NCI-H1105 (cell line): ENCODE results near the gene BIN1.

ENCODE experiments used
- DNase-seq: peaks from one replicate; lab custom pipeline; 2025; lab: John Stamatoyannopoulos, UW

The BIN1 gene

DNA sequence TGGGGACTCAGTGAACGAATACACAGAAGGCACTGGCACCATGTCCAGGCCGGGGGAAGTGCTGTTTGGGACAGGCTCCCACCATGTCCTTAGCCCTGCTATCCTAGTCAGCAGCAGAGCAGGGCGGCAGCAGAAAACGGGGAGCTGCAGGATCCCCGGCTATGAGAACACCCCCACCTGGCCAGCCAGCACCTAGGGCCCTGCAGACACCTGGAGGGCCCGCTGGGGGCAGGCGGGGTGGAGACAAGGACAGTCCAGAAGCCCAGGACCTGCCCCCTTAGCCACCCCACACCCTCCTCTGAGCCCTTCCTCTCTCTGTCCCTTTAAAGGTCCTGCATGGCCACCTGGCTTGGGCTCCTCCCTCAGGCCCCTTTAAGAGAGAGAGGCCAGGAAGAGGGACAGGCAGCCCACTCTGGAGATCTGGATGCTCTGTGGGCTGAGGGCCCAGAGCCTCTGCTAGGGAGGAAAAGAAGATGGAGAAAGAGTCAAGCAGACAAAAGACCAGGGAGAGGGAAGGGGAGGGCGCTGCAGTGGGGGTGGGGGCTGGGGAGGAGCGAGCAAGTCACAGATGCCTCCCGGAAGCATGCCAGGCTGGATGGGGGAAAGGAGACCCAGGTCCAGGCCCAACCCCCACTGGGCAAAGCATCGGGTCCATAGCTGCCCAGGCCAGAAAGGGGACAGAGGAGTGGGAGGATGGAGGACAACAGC is 48.6 kb downstream of the BIN1 start:
- no peak for DNase-seq

DNA sequence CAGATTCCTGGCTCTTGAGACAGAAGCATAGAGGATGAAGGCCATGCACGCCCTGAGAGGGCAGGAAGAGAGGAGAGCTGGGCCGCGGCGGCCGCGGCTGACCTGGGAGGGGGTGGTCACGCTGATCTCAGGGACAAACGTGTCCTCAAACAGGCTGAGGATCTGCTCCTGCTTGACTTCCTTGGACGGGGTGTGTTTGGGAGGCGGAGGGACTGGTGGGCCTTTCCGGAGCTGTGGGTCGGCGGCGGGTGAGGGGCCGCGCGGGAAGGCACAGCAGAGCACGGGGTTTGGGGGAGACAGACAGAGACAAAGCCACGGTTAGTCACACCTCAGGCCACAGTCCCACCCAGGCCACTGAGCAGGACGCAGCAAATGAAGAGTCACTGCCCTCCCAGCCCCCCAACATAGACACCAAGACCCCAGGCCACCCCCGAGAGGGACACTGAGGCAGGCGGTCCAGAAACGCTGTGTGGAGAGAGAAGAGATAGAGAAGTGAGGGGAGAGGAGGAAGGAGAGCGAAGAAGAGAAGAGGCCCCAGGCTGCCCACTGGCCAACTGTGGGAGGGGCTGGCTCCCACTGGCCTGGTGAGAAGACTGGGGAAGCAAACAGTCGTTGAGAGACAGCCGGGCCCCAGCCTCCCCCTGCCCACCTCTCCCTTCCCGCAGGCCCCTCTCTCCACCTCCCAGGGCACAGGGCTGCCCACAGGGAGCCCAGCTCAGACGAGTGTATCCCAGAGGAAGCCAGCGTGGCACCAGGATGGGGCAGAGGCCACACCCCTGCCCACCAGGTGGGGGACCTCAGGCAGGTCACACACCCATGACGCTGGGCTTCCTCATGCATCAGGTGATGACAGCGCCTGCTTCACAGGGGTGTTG is 49.3 kb downstream of the BIN1 start:
- no peak for DNase-seq

DNA sequence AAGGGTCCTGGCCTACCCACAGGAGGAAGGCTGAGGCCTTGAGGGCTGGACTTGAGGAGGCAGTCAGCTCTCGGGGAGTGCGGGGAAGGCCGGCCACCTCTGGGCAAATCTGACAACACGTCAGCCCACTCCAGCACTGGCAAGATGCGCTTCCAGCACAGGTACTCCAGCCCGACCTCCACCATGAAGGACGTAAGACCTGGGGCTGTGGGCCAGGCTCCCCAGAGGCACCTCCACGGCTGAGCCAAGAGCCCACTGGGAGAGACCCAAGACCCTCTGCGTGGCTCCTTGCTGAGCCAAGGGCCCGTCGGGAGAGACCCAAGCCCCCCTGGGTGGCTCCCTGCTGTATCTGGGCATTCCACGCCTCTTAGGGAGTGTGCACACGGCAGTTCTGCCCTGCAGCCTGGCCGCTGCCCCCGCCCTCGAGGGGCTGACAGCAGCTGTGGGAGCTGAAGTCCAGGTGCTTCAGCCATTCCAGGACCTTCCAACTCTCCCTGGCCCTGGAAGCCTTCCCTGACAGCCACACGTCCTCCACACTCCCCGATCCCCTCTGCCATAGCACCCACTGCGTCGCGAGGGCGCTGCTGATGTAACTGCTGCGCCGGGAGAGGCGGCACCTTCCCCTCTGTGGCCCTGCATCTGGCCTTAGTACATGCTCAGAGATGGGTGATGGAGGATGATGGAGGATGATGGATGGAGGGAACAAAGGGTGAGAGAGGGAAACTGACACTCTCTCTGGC is 50.2 kb downstream of the BIN1 start:
- DNase-seq, result no peak

DNA sequence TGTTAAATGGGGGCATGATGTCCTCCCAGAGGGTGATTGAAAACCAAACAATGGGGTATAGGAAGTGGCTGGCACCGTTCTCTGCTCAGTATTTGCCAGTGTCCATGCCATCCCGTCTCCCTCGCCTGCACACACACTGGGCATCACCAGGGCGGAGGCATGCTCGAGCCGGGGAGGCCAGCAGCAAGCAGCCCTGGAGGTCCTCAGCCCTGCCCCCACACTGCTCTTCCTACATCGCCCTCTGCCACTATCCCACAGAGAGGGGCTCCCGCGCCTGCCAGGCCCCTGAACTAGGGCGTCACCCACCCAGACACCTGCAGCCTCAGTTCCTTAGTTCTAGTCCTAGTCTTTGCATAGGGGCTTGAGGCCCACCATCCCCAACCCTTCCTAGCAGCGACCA is 50.9 kb downstream of the BIN1 start:
- DNase-seq, result no peak

DNA sequence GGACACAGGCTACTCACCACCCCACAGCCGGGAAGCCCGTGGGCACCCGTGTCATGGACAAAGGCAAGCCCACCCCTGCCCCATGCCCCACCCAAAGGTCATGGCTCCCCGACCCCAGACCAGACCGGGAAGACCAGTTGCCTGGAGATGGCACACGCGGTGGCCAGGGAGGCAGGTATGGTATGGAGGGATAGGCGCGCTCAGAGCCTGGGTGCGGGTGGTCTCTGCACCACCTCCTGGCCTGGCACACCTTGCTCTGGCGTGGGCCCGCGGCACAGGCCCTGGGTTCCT is 51.2 kb downstream of the BIN1 start:
- DNase-seq, result no peak

DNA sequence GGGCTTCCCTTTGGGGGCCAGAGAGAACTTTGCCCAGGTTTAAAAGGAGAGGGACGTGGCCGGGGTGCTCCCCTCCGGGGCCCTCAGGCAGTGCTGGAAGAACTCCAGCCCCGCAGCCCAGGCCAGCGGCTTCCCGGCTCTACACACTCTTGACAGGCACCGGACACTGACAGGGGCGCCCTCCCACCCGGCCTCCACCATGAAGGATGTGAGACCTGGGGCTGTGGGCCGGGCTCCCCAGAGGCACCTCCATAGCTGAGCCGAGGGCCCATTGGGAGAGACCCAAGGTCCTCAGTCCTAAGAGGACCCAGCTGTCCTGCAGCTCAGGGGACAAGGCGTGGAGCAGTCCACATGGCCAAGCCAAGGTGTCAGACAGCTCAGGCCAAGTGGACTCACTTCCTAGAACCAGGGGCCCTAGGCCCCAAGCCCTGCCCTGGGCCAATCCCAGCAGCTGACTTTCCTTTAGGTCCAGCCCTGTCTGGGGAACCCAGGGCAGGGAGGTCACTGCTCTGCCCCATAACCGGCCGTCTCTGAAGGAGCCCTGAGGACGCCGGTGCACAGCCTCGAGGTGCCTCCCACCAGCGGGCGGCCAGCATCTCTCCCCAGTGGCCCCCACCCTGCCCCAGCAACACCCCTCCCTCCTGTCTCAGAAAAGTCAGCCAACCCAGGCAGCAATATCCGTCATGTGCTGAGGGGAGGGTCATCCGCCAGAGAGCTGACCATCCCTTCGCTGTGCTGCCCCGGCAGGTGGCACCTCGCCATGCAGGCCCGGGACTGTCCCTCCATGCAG is 51.8 kb downstream of the BIN1 start:
- no peak for DNase-seq

DNA sequence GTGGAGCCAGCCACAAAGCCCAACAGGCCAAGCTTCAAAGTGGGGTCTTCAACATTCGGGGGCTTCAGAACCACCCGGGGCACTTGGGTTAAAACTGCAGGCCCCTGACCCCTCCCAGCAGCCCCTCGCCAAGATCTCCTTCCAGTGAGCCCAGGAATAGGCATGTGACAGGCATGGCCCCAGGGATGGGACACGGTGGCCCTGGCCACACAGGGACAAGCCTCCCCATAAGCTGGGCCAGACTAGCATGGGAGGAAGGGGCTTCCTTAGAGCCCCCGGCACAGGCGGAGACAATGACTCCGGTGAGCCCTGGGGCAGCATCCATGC is 52.4 kb downstream of the BIN1 start:
- no peak for DNase-seq

DNA sequence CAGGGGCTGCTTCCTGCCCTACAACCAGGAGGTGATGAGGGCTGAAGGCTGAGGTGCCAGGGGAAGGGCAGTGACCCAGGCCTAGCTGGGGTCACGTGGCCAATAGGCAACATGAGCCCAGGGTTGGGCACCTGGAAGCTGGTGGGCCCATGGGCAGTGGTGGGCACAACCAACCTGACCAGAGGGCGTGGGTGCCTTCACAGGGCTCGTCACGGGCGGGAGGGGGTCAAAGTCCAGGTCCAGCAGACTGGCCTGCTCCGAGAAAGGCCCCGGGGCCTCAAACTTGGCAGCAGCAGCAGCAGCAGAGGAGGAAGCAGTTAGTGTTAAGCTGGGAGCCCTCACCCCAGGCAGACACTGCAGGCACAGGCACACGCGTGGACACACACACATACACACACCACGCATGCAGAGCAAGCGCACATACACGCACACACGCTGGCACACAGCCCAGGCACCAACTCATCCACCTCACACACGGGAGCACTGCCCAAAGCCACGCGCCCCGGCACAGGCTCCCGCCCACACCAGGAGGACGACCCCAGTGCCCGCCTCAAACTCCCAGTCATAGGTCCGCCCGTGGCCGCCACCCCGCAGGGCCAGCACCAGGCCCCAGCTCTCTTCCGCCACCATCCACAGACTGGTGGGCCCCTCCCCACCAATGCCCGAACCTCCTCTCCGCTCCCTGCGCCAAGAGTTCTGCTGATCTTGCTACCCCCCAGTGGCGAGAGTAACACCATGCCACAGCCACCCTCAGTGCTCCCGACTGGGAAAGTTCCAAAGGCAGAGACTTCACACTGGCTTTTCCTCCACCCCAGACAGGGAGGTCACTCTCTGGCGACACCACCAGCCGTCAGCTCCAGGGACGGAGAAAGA is 53.0 kb downstream of the BIN1 start:
- DNase-seq, result no peak

DNA sequence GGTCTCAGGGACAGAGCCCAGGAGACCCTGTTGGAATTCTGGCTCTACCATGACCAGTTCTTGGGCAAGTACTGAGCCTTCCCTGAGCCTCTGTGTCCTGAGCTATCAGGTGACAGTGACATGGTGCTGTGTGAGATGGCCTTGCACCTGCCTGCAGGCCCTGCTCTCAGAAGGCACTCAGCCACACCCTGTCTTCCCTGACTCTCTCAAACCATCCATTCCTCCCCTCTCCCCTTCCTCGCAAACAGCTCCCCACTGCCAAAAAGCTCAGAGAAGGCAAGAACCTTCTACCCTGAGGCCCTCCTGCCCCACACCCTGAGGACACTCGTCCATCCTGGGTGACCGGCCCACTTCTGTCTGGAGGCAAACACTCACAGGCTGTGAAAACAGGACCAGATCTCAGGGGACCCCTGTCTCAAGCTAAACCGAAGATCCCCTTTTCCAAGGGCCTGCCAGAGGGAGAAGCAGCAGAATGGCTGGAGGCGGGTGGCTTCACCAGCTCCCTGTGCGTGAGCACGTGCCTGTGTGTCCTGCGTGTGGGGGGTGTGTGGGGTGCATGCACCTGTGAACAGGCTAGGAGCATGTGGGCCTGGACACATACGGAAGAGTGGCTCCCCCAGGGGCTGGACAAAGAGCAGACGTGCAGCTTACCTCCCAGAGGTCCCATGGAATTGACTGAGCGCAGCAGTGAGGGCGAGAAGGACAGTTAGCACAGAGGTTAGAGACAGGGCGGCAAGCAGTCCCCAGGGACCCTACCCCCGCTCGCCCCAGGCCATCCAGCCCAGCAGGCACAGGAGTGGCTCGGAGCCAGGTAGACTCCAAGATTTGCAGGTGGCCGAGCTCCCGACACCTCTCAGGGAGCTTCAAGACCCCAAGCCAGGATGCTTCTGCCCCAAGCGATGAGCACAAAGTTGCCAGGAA is 53.9 kb downstream of the BIN1 start:
- no peak for DNase-seq

DNA sequence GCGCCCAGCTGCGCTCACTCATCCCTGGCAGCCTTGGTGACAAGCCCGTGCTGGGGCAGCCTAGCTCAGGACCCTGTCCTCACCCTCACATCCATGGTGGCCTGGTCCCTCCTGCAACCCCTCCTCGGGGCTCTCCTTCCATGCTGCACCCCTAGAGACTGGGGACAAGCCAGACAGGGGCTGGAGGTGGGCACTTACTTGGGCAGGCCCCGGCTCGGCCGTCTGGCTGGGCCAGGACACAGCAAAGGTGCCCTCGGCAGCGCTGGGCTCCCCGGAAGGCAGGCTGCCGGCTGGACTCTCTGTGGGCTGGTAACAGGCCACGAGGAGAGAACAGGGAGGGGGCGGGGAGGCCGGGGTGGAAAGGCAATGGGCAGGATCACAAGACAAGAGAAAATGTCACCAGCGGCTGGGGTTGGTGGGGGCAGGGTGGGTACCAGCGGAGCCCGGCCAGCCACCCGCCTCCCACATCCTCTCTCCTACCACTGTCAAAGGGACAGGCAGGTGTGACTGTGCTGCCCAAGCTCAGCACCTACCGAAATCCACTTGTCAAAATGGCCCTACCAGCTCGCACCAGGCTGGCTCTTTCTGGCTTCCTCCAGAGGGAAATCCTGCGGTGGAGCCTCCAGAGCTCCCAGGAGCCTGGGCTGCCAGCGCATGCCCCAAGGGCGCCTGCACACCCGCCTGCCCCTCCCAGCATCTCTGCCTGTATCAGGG is 54.7 kb downstream of the BIN1 start:
- no peak for DNase-seq

DNA sequence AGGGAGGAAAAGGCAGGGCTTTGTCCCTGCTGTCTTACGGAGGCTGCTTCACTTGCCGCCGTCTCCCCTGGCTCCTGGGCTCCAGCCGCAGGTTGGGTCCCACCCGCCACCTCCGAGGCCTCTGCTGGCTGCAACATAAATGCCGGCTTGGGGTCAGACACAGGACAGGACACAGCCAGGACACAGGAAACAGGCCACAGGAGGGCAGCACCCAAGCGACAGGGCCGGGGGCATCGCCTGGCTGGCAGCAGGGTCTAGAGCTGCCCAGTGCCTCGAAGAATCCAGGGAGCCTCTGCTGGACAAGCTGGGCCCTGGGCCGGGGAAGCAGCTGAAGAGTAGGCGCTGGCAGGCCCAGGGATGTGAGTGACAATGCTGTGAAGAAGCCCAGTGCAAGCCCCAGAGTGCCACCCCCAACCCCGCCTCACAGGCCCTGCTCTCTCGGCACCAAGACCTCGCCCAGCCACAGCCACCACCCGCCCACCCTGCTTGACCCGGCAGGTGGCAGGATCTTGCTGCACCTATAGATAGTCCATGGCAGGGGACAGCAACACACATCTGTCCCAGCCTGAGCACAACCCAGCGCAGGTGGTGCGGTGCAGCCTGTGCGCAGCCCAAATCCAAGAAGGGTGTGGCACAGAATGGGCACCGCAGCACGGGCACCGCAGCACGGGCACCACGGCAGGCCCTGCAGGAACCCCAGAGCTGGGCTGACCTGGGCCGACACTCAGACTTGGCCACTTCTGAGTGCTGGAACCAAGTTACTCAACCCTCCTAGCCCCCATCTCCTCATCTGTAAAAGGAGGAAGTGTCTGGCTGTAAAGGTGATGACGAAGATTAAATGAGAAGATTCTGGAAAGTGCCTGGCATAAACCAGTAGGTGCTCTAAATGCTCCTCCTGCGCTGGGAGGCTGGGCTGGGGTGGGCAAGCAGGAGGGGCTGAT is 55.6 kb downstream of the BIN1 start:
- DNase-seq, result no peak

DNA sequence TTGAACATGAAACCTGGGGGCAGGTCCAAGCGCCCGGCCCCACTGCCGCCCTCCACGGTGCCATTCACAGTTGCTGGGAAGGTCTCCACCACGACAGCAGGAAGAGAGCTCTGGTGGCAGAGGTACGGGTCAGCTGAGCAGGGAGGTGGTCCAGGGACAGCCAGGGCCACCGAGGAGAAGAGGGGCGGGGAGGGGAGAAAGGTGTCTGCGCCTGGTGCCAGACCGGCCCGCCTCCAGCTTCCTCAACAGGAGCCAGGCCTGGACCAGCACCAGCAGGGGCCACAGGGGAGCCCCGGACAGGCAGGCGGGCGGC is 56.2 kb downstream of the BIN1 start:
- DNase-seq, result no peak

DNA sequence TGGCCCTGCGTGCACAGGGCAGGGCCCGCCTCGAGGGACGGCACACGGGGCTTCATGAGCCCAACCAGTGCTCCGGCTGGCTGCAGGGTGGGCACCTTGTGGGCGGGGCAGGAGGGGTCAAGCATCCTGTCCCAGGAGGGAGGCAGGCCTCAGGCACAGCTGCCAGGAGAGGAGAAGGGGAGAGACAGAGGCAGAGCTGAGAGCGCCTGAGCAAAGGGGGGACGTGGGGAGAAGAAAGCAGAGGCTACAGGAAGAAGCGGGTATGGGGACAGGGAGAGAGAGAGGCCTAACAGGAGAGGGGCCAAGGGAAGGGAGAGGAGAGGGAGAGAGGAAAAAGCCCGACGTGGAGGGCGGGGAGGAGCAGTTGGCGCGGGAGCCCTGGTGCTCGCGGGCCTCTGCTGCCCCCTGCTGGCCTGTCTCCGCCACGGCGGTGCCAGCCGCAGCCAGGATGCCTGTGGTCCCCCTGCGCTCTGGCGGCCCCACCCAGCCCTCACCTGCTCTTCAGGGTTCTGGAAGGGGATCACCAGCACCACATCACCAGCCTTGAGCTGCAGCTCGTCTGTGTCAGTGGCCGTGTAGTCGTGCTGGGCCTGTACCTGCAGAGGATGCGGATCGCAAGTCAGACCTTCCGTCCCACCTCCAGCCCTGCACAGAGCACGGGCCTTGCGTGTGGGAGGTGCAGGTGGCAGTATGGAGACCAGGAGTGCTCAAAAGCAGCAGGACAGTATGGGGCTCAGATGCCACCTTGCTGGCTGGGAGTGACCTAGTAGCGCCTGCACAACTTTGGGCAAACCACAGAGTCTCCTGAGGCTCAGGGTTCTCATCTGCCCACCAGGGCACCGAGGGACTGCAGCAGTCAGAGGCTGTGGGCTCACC is 56.8 kb downstream of the BIN1 start:
- peak; percentile 34 for DNase-seq

DNA sequence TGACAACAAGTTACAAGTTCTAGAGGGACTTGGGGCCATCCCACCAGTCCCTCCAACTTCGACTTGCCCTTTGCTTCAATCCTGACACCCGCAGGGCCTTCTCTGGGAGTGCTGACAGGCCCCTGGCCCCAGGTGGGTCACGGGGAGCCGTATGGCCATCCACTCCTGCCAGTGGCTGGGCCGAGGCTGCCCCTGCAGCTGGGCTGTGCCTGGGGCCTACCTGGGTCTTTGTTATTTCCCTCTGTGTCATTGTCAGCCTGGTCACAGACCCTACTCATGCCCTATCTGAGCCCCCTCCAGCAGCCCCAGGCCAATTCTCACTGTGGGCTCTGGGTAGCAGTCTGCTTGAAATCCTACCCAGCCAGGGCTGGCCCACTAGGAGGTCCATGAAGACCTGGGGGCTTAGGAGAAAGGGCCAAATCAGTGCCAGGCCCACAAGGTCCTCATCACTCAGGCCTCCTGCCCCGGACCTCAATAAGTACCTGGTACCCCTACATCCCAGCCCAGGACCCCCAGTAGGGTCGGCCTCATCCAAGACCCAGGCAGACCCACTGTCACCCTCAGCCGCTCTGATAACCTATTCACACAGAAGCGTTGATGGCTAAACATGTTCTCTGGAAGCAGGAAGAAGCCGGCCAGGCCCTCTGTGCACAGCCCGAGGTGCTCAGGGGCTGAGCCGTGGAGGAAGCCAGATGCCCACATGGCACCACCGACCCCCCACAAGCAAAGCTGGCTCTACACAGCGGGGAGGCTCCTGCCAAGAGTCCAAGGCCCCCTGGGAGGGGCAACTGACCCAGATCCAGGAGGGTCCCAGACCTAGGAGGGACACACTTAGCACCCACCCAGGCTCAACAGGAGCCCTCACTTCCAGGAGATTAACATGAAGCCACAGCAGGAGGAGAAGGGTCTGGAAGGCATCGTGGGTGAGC is 57.7 kb downstream of the BIN1 start:
- DNase-seq, result no peak

DNA sequence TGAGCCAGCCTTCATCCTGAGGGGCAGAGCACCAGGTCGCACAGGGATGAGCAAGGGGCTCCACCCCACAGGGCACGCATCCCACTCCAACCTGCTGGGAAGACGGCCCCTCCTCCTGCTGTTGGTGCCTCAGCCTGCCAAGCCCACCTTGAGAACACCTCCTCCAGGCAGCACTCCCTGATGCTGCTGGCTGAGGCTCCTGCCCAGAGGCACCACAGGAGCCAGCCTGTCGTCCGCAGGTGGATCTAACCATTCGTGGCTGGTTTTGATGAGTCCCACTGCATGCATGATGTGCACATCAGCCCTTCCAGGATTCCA is 58.4 kb downstream of the BIN1 start:
- no peak for DNase-seq

DNA sequence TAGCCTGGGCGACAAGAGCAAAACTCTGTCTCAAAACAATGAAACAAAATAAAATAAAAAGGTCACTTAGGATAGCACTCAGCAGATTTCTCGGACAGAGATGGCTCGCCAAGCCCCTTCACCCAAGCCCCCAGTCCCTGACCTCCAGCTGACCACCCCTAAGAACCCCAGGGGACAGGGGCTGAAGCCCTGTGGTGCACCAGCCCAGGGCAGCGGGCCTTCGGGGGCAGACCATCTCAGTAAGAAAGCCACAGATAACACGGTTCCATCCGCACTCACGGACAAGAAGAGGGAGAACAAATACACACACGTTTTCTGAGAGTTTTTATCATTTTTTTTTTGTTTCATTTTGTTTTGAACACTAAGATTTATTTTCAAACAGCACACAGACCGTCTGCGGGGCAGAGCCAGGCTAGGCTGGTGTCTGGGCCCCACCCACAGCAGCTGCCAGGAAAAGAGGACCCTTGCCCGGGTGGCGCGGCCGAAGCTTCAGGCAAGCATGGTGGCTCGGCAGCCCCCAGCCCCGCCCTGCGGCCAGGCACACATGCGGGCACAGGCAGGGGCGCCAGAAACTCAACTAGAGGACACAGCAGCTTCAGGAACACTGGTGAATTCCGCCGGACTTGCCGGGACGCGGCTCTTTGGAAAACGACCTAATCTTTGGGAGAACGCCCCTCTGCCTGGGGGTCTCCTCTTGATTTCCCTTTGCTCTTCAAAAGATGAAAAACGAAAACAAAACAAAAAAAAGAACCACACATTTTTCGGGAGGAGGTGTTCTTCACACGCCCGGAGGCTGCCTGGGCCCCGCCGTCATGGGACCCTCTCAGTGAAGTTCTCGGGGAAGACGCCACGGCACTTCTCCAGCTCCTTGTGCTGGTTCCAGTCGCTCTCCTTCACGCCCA is 59.0 kb downstream of the BIN1 start:
- no peak for DNase-seq
